Nephron (organoid): ENCODE results near the gene VENTX.
"Not testable (repeated sequence)": the region's sequence is repeated elsewhere in the genome, so short reads cannot be mapped to it uniquely, and the experiment has no call there.

Experiments used
- H3K27ac Mint-ChIP-seq, 3 experiments: 2 replicates each; pipeline ENCODE4 v1.8.0; 2020; ENCODE audit warnings: mixed read lengths in 3 of 3, mild to moderate bottlenecking in 2 of 3, moderate library complexity in 1 of 3
- H3K27me3 Mint-ChIP-seq: 2 replicates; pipeline ENCODE4 v1.8.0; 2021; ENCODE audit warnings: low read depth, mild to moderate bottlenecking, moderate library complexity, mixed read lengths
- H3K36me3 Mint-ChIP-seq: 2 replicates; pipeline ENCODE4 v1.8.0; 2020; ENCODE audit warnings: low read depth, mixed read lengths
- H3K4me1 Mint-ChIP-seq: 2 replicates; pipeline ENCODE4 v1.8.0; 2020; ENCODE audit warnings: mixed read lengths
- H3K4me3 Mint-ChIP-seq, 3 experiments: 2 replicates each; pipeline ENCODE4 v1.8.0; 2020; ENCODE audit warnings: mild to moderate bottlenecking in 3 of 3, mixed read lengths in 3 of 3, moderate library complexity in 2 of 3
- H3K9me3 Mint-ChIP-seq: 2 replicates; pipeline ENCODE4 v1.8.0; 2020; ENCODE audit warnings: mixed read lengths
- TF ChIP-seq, protein P1 (sequence below), 3 experiments: fragments of 200-600 bp; sonication (generic); IDR thresholded peaks; one replicate each; pipeline ENCODE4 v1.5.0; 2021; ENCODE audit warnings: antibody characterized with exemption in 3 of 3; ENCODE audit not compliant: unreplicated experiment in 3 of 3

VENTX gene

DNA sequence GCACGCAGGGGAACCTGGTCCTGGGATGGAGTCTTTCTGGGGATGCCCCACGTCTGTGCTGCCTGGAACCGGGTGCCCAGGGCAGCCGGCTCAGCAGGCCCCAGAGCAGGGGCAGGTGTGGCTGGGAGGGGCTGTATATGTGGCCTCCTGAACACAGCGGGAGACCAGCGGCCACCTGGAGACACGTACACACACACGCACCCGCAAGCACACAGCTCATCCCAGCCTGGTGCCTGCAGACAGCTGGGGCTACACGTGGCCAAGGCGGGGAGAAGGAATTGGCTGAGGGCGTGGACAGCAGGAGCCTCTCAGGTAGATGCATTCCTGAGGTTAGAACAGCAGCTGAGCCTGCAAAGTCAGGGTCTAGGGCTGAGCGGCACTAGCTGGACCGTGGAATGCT is 25.0 kb downstream of the VENTX start:
- TF ChIP-seq, protein P1, sequence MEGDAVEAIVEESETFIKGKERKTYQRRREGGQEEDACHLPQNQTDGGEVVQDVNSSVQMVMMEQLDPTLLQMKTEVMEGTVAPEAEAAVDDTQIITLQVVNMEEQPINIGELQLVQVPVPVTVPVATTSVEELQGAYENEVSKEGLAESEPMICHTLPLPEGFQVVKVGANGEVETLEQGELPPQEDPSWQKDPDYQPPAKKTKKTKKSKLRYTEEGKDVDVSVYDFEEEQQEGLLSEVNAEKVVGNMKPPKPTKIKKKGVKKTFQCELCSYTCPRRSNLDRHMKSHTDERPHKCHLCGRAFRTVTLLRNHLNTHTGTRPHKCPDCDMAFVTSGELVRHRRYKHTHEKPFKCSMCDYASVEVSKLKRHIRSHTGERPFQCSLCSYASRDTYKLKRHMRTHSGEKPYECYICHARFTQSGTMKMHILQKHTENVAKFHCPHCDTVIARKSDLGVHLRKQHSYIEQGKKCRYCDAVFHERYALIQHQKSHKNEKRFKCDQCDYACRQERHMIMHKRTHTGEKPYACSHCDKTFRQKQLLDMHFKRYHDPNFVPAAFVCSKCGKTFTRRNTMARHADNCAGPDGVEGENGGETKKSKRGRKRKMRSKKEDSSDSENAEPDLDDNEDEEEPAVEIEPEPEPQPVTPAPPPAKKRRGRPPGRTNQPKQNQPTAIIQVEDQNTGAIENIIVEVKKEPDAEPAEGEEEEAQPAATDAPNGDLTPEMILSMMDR (IDR thresholded peaks at IDR 0.05; ENCODE audit: unreplicated experiment in 3 of 3) = no peak
- Mint-ChIP-seq H3K4me1 (peaks cover 5% of the 10 kb centered on the region), H3K36me3 (no peaks in the 10 kb centered on the region), H3K27me3 (peaks cover 17% of the 10 kb centered on the region), H3K4me3 (peak overlapping the region; percentile 80 to 85 (median 82)), H3K9me3 (no peaks in the 10 kb centered on the region), H3K27ac (no peak overlapping the region)

DNA sequence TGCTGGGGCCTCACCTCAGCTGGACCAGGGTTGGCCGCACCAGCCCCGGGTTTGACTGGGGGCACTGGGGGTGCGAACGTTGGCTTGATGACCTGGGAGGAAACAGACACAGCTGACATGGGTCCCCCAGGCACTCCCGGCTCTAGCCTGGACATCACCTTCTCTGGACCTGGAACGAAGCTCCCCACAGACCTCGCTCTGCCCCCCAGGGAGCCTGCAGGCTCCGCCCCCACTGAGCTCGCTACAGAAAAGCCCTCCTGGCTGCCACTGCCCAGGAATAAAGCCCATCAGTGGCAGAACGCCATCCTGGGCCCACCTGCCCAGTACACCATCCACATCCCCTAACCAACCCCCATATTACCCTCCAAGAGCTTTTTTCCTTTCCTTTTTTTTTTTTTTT is 26.0 kb downstream of the VENTX start:
- no peaks in the 10 kb centered on the region for H3K36me3 Mint-ChIP-seq
- H3K9me3 Mint-ChIP-seq = no peaks in the 10 kb centered on the region
- peak overlapping the region in 2 of 3 experiments; percentile 10 to 55 for H3K4me3 Mint-ChIP-seq
- TF ChIP-seq, protein P1 (IDR thresholded peaks at IDR 0.05; ENCODE audit: unreplicated experiment in 3 of 3) = no peak
- peaks cover 17% of the 10 kb centered on the region for H3K27me3 Mint-ChIP-seq
- H3K4me1 Mint-ChIP-seq = peaks cover 5% of the 10 kb centered on the region
- no peak overlapping the region for H3K27ac Mint-ChIP-seq

DNA sequence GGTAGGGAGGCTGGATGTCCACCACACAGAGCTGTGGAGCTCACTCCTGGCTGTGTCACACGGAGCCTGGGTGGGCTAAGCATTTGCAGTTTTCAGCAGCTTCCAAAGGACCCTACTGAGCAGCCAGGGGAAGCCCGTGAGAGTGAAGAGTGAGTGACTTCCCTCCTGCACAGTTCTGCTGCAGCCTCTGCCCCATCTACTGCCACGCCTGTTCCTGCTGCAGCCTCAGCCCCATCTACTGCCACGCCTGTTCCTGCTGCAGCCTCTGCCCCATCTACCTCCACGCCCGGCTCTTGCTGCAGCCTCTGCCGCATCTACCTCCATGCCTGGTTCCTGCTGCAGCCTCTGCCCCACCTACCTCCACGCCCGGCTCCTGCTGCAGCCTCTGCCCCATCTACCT is 26.8 kb downstream of the VENTX start:
- H3K36me3 Mint-ChIP-seq = no peaks in the 10 kb centered on the region
- H3K9me3 Mint-ChIP-seq = no peaks in the 10 kb centered on the region
- peaks cover 17% of the 10 kb centered on the region for H3K27me3 Mint-ChIP-seq
- H3K4me1 Mint-ChIP-seq = no peaks in the 10 kb centered on the region
- no peak overlapping the region for H3K27ac Mint-ChIP-seq
- no peak overlapping the region for H3K4me3 Mint-ChIP-seq
- TF ChIP-seq, protein P1 (IDR thresholded peaks at IDR 0.05; ENCODE audit: unreplicated experiment in 3 of 3) = no peak

DNA sequence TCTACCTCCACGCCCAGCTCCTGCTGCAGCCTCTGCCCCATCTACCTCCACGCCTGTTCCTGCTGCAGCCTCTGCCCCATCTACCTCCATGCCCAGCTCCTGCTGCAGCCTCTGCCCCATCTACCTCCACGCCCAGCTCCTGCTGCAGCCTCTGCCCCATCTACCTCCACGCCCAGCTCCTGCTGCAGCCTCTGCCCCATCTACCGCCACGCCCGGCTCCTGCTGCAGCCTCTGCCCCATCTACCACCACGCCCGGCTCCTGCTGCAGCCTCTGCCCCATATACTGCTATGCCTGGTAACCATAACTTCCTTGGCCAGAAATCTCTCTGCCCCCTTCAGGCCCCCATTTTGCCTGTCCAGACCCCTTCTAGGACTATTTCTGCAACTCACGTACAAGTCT is 27.4 kb downstream of the VENTX start:
- Mint-ChIP-seq H3K27me3 (peaks cover 13% of the 10 kb centered on the region), H3K4me3 (peak overlapping the region in 1 of 3 experiments; percentile 37)
- H3K36me3 Mint-ChIP-seq, H3K4me1 Mint-ChIP-seq, H3K9me3 Mint-ChIP-seq, H3K27ac Mint-ChIP-seq: not testable (repeated sequence)

DNA sequence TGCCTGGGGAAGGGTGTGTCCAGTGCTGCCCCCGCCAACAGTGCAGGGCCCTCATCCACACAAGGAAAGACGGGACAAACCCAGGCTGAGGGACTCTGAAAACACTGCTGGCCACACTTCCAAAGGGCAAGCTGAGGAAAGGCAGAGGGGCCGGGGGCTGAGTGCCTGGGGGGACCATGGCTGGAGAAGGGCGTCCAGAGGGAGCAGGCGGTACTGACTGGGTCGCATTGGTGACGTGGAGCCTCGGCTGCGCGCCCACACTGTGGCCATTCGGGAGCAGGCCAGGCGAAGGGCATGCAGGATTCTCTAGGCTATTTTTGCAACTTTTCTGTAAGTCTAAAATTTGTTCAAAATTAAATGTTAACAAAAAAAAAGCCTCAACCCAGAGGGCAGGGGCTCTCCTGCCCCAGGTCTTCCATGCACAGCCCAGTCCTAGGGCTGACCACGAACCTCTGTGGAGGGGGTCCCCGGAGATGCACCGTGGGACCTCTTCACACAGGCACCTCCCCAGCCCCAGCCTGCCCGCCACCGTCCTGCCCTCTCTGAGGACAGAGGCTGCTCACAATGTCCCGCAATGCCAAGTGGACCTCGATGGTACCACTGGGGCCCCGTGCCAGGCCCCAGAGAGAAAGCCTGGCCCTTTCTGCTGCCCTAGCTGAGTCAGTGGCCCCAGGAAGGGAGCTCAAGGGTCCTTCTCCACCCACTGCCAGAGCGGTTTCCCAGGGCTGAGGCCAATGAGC is 28.6 kb downstream of the VENTX start:
- peaks cover 10% of the 10 kb centered on the region for H3K27me3 Mint-ChIP-seq
- H3K9me3 Mint-ChIP-seq = no peaks in the 10 kb centered on the region
- TF ChIP-seq, protein P1 (IDR thresholded peaks at IDR 0.05; ENCODE audit: unreplicated experiment in 3 of 3) = no peak
- no peaks in the 10 kb centered on the region for H3K4me1 Mint-ChIP-seq
- no peak overlapping the region for H3K4me3 Mint-ChIP-seq
- H3K27ac Mint-ChIP-seq = no peak overlapping the region
- no peaks in the 10 kb centered on the region for H3K36me3 Mint-ChIP-seq

DNA sequence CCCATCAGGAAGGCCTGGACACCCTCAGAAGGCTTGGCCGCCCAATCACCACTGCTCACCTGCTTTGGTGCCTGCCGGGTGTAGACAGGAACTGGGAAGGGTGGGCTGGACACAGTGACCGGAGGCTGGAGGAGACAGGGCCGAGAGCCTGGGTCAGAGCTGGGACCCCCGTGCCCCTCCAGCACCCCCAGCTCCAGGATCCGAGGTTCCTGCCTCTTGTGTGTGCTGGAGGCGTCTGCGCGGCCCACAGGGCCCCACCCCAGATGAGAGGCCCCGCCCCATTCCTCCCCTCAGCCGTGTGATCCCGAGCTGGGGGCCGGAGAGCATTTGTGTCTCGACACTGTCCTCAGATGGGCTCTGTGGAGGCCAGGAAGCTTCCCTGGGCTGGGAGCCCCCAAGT is 29.6 kb downstream of the VENTX start:
- TF ChIP-seq, protein P1 (IDR thresholded peaks at IDR 0.05; ENCODE audit: unreplicated experiment in 3 of 3) = no peak
- Mint-ChIP-seq H3K9me3 (no peaks in the 10 kb centered on the region), H3K4me3 (no peak overlapping the region), H3K27ac (no peak overlapping the region), H3K4me1 (no peaks in the 10 kb centered on the region), H3K27me3 (peaks cover 10% of the 10 kb centered on the region), H3K36me3 (no peaks in the 10 kb centered on the region)
